Mesenteric fat pad (tissue), 1 donor: ENCODE data around the gene ICAM4. TPM values are rescaled to one million over a fixed set of nuclear protein-coding genes. Genes with fewer than 3 reads are reported as not detected.

Experiments
- DNase-seq: peaks from one replicate; pipeline ENCODE4 v3.0.0-alpha.2; 2020; ENCODE audit warnings: low spot score
- total RNA-seq: library from RNA; stranded (reverse); fragmentation: NEBNext Ultra II Directional; extraction: Animal tissue kit (Norgen Biotek cat#: 25700); gene quantifications from one replicate; pipeline ENCODE4 v1.2.1, GENCODE V29; 2021
- donor health status: DM: yes; HTN: yes; CAD: no.

ICAM4 gene
- total RNA-seq, 1 donor from 2014 or later = 2.3 TPM

GRCh38 chr19:10290357-10290875, 3.7 kb downstream of the ICAM4 start:
- no peak for DNase-seq

GRCh38 chr19:10290876-10291553, 4.3 kb downstream of the ICAM4 start:
- DNase-seq = no peak

GRCh38 chr19:10291554-10292205, 4.9 kb downstream of the ICAM4 start:
- no peak for DNase-seq

- peak; percentile 96 for DNase-seq
Observed at GRCh38 chr19:10292206-10292788, 5.5 kb downstream of the ICAM4 start.

GRCh38 chr19:10292789-10293636, 6.3 kb downstream of the ICAM4 start:
- no peak for DNase-seq

- no peak for DNase-seq
Observed at GRCh38 chr19:10293637-10294367, 7.0 kb downstream of the ICAM4 start.

GRCh38 chr19:10294368-10294697, 7.6 kb downstream of the ICAM4 start:
- no peak for DNase-seq

GRCh38 chr19:10295305-10295846, 8.6 kb downstream of the ICAM4 start:
- no peak for DNase-seq

GRCh38 chr19:10295847-10296591, 9.3 kb downstream of the ICAM4 start:
- no peak for DNase-seq

GRCh38 chr19:10299545-10300458, 13.0 kb downstream of the ICAM4 start:
- no peak for DNase-seq

- DNase-seq = no peak
Observed at GRCh38 chr19:10305139-10305806, 18.5 kb downstream of the ICAM4 start.

GRCh38 chr19:10306327-10306726, 19.6 kb downstream of the ICAM4 start:
- DNase-seq = no peak

- DNase-seq = peak; percentile 77
Observed at GRCh38 chr19:10309423-10309822, 22.7 kb downstream of the ICAM4 start, which contains the start of gene ZGLP1. TSS of gene ZGLP1 (minus strand) at chr19:10309815.

- peak; percentile 97 for DNase-seq
Observed at GRCh38 chr19:10315335-10316214, 28.8 kb downstream of the ICAM4 start, which contains the start of gene FDX2. TSS of gene FDX2 (minus strand) at chr19:10316015. CDS start at chr19:10315996, 19 bp downstream.

GRCh38 chr19:10316229-10317044, 29.7 kb downstream of the ICAM4 start:
- DNase-seq = peak; percentile 89
